ENCODE measurements around the gene INO80.

The INO80 gene

GRCh38 chr15:41031232-41032078 lies 84.6 kb downstream of the INO80 start:
- DNase-seq (ENCODE audit: low read depth): no peak
- TF ChIP-seq CTCF (IDR thresholded peaks at IDR 0.05; ENCODE audit: low read depth, low read length, missing control alignments): no peak
- H3K4me3 ChIP-seq (ENCODE audit: low read depth, low read length): no peak overlapping the region

- no peak overlapping the region for H3K4me3 ChIP-seq (ENCODE audit: low read depth, low read length)
- TF ChIP-seq CTCF (IDR thresholded peaks at IDR 0.05; ENCODE audit: low read depth, low read length, missing control alignments): no peak
- DNase-seq (ENCODE audit: low read depth): no peak
Measured at GRCh38 chr15:41028853-41029252, 87.2 kb downstream of the INO80 start.

DNA sequence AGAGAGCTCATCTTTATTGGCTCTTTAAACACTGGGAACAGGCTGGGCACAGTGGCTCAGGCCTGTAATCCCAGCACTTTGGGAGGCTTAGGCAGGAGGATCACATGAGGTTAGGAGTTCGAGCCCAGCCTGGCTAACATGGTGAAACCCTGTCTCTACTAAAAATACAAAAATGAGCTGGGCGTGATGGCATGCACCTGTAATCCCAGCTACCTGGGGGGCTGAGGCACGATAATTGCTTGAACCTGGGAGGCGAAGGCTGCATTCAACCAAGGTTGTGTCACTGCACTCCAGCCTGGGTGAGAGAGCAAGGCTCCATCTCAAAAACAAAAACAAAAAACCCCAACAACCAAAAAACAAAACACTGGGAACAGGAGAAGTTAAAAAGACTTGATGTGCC lies 90.7 kb downstream of the INO80 start:
- no peak for TF ChIP-seq CTCF (IDR thresholded peaks at IDR 0.05; ENCODE audit: low read depth, low read length, missing control alignments)
- DNase-seq (ENCODE audit: low read depth): no peak
- no peak overlapping the region for H3K4me3 ChIP-seq (ENCODE audit: low read depth, low read length)

DNA sequence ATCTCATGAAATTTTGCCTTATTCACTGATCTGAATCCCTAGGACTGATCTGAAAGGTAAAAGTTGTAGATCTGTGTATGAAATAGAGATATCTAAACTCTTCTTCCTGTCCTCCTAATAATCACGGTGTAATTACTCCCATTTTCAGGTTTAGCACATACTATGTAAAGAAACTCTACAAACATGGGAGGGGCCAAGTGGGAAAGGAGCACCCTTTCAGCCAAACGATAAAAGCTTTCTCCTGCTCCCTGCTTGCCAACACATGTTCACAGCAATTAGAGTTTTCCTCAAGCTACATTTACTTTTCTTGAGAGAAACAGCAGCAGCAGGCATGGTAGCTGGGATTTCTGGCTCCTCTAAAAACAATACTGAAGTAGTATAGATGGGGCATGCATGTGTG lies 91.2 kb downstream of the INO80 start:
- H3K4me3 ChIP-seq (ENCODE audit: low read depth, low read length): no peak overlapping the region

DNA sequence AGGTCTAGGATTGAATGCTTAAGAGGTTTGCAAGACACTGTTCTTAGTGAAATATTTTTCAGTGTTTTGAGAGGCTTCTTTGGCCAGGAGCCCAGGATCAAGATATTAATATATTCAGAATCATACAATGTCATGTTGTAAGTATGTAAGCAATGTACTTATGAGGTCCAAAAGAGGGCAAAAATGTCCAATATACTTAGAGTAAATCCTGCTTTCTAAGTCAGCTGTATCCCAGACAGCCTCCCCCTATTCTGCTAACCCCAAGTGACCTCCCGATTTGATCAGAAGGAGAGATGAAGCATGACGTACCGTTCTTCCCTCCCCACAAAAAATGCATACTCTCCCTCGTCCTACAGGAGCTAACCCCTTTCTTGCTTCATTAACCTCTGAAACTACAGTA lies 91.9 kb downstream of the INO80 start:
- no peak for DNase-seq (ENCODE audit: low read depth)
- H3K4me3 ChIP-seq (ENCODE audit: low read depth, low read length): no peak overlapping the region
- TF ChIP-seq CTCF (IDR thresholded peaks at IDR 0.05; ENCODE audit: low read depth, low read length, missing control alignments): no peak

More for the DNA sequence above, 91.2 kb downstream of the INO80 start:
- DNase-seq (ENCODE audit: low read depth): no peak
- TF ChIP-seq CTCF (IDR thresholded peaks at IDR 0.05; ENCODE audit: low read depth, low read length, missing control alignments): no peak

GRCh38 chr15:41022487-41023090 lies 93.5 kb downstream of the INO80 start:
- no peak overlapping the region for H3K4me3 ChIP-seq (ENCODE audit: low read depth, low read length)
- DNase-seq (ENCODE audit: low read depth): peak; percentile 13
- peak; percentile 75 for TF ChIP-seq CTCF (IDR thresholded peaks at IDR 0.05; ENCODE audit: low read depth, low read length, missing control alignments)
